ENCODE data around the gene C1orf167.

The C1orf167 gene

GRCh38 chr1:11833900-11834299 is 71.9 kb downstream of the C1orf167 start:
- Mint-ChIP-seq H3K4me1 (ENCODE audit: low read depth) (no peaks in the 10 kb centered on the region), H3K36me3 (ENCODE audit: low read depth) (peaks cover 31% of the 10 kb centered on the region), H3K4me3 (no peak overlapping the region), H3K9me3 (no peaks in the 10 kb centered on the region), H3K27me3 (ENCODE audit: low read depth) (no peaks in the 10 kb centered on the region), H3K27ac (no peak overlapping the region)

DNA sequence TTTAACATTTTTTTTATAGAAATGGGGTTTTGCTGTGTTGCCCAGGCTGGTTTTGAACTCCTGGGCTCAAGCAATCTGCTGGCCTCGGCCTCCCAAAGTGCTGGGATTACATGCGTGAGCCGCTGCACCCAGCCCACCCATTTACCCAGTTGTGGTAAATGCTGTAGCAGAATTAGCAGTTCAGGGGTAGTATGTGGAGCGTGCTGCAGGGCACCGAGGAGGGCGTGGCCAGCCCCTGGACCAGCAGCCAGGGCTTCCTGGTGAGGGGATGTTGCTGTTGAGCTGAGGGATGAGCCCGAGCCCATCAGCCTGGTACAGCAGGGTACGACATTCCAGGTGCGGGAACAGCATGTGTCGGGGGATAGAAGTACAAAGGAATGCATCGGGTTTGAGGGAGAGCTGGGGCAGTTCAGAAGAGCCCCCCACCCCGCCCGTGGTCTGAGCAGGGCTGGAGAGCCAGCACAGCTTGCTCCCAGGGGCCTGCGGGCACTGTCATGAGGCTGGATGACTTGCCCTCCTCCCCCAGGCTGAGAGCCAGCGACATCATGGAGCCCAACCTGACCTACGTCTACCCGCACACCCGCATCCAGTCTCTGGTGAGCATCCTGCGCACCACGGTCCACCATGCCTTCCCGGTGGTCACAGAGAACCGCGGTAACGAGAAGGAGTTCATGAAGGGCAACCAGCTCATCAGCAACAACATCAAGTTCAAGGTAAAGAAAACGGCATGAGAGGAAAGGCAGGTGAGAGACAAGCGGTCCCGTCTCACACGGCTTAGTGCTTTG is 73.6 kb downstream of the C1orf167 start:
- Mint-ChIP-seq H3K27ac (no peak overlapping the region), H3K9me3 (no peaks in the 10 kb centered on the region), H3K27me3 (ENCODE audit: low read depth) (no peaks in the 10 kb centered on the region), H3K4me3 (no peak overlapping the region), H3K4me1 (ENCODE audit: low read depth) (no peaks in the 10 kb centered on the region), H3K36me3 (ENCODE audit: low read depth) (peaks cover 27% of the 10 kb centered on the region)

- Mint-ChIP-seq H3K36me3 (ENCODE audit: low read depth) (peaks cover 25% of the 10 kb centered on the region), H3K27ac (no peak overlapping the region)
Measured at GRCh38 chr1:11836955-11837766, 75.2 kb downstream of the C1orf167 start.

DNA sequence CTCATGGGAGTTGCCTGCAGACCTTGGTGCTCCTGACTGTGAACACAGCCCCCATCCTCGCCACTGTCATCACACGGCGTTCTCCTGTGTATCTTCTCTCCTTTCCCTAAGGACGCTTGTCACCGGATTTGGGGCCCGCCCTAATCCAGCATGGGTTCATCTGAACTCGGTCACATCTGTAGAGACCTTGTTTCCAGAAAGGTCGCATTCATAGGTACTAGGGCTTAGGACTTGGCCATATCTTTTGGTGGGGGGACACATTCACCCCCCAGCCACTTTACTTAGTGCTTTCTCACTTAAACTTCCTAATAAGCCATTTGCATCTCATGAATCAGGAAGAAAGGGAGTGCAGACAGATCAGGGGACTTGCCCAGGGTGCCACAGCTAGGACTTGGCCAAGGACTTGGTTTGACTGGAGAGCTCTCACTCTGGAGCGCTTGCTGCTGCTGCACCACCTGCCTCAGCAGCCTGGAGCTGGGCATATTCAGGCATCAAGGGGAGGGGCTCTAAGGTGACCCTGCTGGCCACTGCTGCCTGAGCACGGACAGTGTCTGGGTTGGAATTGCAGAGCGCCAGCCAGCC is 75.9 kb downstream of the C1orf167 start:
- Mint-ChIP-seq H3K4me3 (no peak overlapping the region), H3K4me1 (ENCODE audit: low read depth) (no peaks in the 10 kb centered on the region), H3K27me3 (ENCODE audit: low read depth) (no peaks in the 10 kb centered on the region), H3K36me3 (ENCODE audit: low read depth) (peaks cover 26% of the 10 kb centered on the region), H3K27ac (no peak overlapping the region), H3K9me3 (no peaks in the 10 kb centered on the region)

More at GRCh38 chr1:11836955-11837766, 75.2 kb downstream of the C1orf167 start:
- no peaks in the 10 kb centered on the region for H3K9me3 Mint-ChIP-seq
- no peaks in the 10 kb centered on the region for H3K27me3 Mint-ChIP-seq (ENCODE audit: low read depth)
- H3K4me1 Mint-ChIP-seq (ENCODE audit: low read depth) = no peaks in the 10 kb centered on the region
- H3K4me3 Mint-ChIP-seq = no peak overlapping the region

GRCh38 chr1:11838349-11839272 is 76.6 kb downstream of the C1orf167 start:
- Mint-ChIP-seq H3K36me3 (ENCODE audit: low read depth) (peaks cover 28% of the 10 kb centered on the region), H3K4me1 (ENCODE audit: low read depth) (no peaks in the 10 kb centered on the region), H3K27ac (no peak overlapping the region), H3K4me3 (no peak overlapping the region), H3K27me3 (ENCODE audit: low read depth) (no peaks in the 10 kb centered on the region), H3K9me3 (no peaks in the 10 kb centered on the region)

Measured in T-helper 1 cell treated with Interleukin-12 subunit alpha and Interleukin-12 subunit beta and Interleukin-4 antibody, amounts not matched to agents 30 μg/mL and 1 μg/mL, for 36 hours (primary cell).